ENCODE data around the gene OFD1.

OFD1 gene

DNA sequence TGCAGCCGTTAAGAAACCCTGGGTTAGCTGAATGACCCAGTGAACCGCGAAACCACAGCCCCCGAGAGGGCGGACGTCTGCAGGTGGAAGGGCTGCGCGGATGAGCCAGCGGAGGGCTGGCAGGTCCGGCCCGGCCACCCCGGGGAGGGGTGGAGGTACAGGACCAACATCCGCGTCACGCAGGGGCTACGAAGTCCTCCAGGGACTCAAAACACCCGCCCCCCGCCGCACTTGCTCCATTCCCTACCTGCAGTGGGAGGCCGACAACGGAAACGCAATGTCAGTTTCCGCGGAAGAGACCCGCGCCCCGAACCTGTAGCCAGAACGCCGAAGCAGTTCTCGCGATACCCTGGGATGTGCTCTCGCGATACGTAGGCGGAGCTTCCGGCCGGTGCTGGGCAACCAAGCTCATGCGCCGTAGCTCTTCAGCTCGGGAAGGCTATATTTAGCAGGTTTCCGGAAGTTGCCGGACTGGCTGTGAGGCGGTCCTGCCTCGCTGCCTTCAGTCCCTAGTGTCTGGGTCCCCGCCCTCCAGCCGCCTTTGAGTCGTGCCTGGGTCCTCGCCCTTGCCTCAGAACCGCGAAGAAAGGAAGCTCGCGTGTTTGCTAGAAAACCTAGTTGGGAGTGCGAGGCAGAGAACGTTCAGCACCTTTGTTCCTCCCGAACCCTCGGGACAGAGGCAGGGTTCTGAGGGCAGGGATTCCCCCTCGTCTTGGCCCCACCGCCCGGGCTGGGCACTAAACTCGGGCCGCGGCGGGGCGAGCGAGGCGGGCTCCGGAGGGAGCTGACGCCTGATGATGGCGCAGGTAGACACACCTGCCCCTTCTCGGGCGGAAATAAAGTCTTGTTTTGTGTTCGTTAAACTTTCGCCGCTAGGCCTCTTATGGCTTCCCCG is at the start of gene OFD1, which contains the start of gene TRAPPC2:
TSS of gene OFD1 (plus strand) at position 471 of the 895 bp plus-strand sequence. CDS start at position 795, 324 bp downstream.
TSS of gene TRAPPC2 (minus strand) at position 343 of the 895 bp plus-strand sequence. CDS start 14,657 bp downstream, outside the sequence.
- TF ChIP-seq, protein P1, sequence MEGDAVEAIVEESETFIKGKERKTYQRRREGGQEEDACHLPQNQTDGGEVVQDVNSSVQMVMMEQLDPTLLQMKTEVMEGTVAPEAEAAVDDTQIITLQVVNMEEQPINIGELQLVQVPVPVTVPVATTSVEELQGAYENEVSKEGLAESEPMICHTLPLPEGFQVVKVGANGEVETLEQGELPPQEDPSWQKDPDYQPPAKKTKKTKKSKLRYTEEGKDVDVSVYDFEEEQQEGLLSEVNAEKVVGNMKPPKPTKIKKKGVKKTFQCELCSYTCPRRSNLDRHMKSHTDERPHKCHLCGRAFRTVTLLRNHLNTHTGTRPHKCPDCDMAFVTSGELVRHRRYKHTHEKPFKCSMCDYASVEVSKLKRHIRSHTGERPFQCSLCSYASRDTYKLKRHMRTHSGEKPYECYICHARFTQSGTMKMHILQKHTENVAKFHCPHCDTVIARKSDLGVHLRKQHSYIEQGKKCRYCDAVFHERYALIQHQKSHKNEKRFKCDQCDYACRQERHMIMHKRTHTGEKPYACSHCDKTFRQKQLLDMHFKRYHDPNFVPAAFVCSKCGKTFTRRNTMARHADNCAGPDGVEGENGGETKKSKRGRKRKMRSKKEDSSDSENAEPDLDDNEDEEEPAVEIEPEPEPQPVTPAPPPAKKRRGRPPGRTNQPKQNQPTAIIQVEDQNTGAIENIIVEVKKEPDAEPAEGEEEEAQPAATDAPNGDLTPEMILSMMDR (conservative IDR thresholded peaks at IDR 0.05; ENCODE audit: low read length), result no peak
- peak; percentile 94 for DNase-seq (ENCODE audit: low read depth)
- H3K4me3 ChIP-seq (ENCODE audit: low read length), result peak within 1 kb of the TSS; percentile 79

DNA sequence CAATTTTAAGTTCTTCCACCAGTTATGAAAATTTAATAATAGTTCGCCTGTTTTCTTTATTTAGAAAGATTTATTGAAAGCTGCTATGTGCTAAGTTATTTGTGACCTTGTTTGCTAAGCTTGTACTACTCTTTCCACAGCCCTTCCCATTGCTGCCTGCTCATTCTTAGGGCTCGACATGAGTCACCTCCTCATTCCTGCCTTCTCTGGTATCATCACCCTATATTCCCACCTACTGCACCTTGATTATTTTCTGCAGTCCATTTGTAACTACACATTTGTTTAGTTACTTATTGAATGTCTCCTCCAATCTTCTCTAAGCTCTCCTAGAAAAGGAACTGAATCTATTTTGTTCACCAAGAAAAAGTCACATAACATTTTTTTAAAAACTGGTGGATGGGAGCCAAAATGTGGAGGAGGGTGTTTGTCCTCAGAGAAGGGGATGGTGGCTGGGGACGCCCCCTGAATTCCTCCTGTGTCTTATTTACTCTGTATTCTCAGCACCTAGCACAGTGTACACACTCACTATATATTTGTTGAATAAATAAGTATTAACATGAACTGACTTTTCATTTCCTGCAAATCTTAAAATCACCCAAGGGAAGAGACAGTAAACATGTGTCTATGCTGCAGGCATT is 49.3 kb upstream of the OFD1 start:
- H3K4me3 ChIP-seq (ENCODE audit: low read length), result no peak overlapping the region
- TF ChIP-seq, protein P1 (conservative IDR thresholded peaks at IDR 0.05; ENCODE audit: low read length), result no peak
- DNase-seq (ENCODE audit: low read depth), result no peak

- DNase-seq (ENCODE audit: low read depth), result no peak
- TF ChIP-seq, protein P1 (conservative IDR thresholded peaks at IDR 0.05; ENCODE audit: low read length), result no peak
- no peak overlapping the region for H3K4me3 ChIP-seq (ENCODE audit: low read length)
Measured at GRCh38 chrX:13687203-13687602, 47.3 kb upstream of the OFD1 start.

- TF ChIP-seq, protein P1 (conservative IDR thresholded peaks at IDR 0.05; ENCODE audit: low read length), result no peak
- DNase-seq (ENCODE audit: low read depth), result no peak
- peak overlapping the region; percentile 79 for H3K4me3 ChIP-seq (ENCODE audit: low read length)
Measured at GRCh38 chrX:13688384-13688957, 46.1 kb upstream of the OFD1 start.

DNA sequence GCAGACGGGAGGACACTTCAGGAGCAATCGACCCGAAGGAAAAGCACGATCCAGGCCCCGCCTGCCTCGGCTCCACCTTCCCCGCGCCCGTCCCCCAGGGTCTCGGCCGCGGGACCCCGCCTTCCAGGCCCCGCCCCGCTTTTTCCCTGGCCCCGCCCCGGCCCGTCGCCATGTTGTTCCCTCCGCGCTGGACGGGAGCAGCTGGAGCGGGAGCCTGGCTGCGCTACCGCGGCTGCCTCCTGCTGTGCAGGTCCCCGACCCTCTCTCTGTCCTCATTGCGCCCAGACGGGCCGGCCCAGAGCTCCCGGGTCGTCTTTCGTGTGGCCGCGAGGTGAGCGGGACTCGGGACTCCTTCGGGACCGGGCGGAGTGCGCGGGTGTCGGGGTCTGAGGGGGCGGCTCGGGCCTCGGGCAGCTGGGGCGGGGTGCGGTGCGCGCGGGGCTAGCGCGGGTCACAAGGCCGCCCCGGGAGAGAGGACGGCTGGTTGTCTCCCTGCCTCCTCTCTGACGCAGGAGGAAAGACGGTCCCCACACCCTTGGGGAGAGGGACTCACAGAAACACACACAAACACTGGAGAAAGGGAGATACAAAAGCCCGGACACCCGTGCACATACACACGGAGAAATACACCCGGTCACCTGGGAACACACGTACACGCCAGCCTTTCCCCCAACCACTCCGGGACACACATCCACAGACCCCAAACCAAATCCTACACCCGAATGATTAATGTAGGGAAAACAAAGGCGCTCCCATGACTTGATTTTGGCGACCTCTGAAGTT is 45.4 kb upstream of the OFD1 start, which contains the start of gene RAB9A:
TSS of gene RAB9A (plus strand) at position 171 of the 783 bp plus-strand sequence. CDS start 19,619 bp downstream, outside the sequence.
- H3K4me3 ChIP-seq (ENCODE audit: low read length), result peak within 1 kb of the TSS; percentile 79
- TF ChIP-seq, protein P1 (conservative IDR thresholded peaks at IDR 0.05; ENCODE audit: low read length), result no peak
- DNase-seq (ENCODE audit: low read depth), result peak; percentile 62

GRCh38 chrX:13689741-13690211 is 44.8 kb upstream of the OFD1 start:
- DNase-seq (ENCODE audit: low read depth), result peak; percentile 15
- peak overlapping the region; percentile 79 for H3K4me3 ChIP-seq (ENCODE audit: low read length)
- TF ChIP-seq, protein P1 (conservative IDR thresholded peaks at IDR 0.05; ENCODE audit: low read length), result no peak
